Measurements from ENCODE around the gene CCDC57. TPM values are rescaled to one million over a fixed set of nuclear protein-coding genes. Genes with fewer than 3 reads are reported as not detected.

CCDC57 gene
- total and polyA plus RNA-seq, 12 donors, result 7.0 to 34.5 (median 10.7) TPM

GRCh38 chr17:82244413-82245133, 31.9 kb upstream of the CCDC57 start:
- WGBS, 2 donors, result 76 to 79% methylated on average over 39 of the region's 39 CpGs
- TF ChIP-seq CTCF (IDR thresholded peaks at IDR 0.05), result peak in 7 of 9 donors; percentile 37 to 56 (median 48)
- Histone ChIP-seq H3K27ac (no peak overlapping the region), H3K4me1 (peaks cover 49 to 82% (median 69%) of the 10 kb centered on the region in 9 donors), H3K27me3 (no peaks in the 10 kb centered on the region), H3K9me3 (no peaks in the 10 kb centered on the region), H3K36me3 (peaks cover under 1 to 83% (median 52%) of the 10 kb centered on the region in 9 donors), H3K4me3 (no peak overlapping the region)
- intact Hi-C loops (cut with DNase I), result loop anchor here in 4 of 10 donors (5.0 to 10.0 kb wide), 3 partner anchors 50 to 80 kb away; no protein-coding TSS in a partner anchor
- DNase-seq (no peak), ATAC-seq (no peak)

- ATAC-seq, result no peak
- TF ChIP-seq CTCF (IDR thresholded peaks at IDR 0.05), result no peak
- Histone ChIP-seq H3K27me3 (no peaks in the 10 kb centered on the region), H3K4me3 (no peak overlapping the region), H3K27ac (peak overlapping the region in 1 of 10 donors; percentile 84), H3K9me3 (no peaks in the 10 kb centered on the region), H3K4me1 (peaks cover 57 to 89% (median 76%) of the 10 kb centered on the region in 9 donors), H3K36me3 (peaks cover 0 to 83% (median 44%) of the 10 kb centered on the region in 9 donors)
- DNase-seq, result no peak
- intact Hi-C loops (cut with DNase I), result loop anchor here in 4 of 10 donors (5.0 to 10.0 kb wide), 3 partner anchors 51 to 81 kb away; no protein-coding TSS in a partner anchor
- WGBS, 2 donors, result 88 to 89% methylated on average over 19 of the region's 19 CpGs
These were observed 31.2 kb upstream of the CCDC57 start for GRCh38 chr17:82243648-82244412.

- 52 to 53% methylated on average over 29 of the region's 29 CpGs for WGBS, 2 donors
These were observed 30.5 kb upstream of the CCDC57 start for GRCh38 chr17:82242977-82243647.

More at GRCh38 chr17:82242977-82243647, 30.5 kb upstream of the CCDC57 start:
- Histone ChIP-seq H3K4me3 (no peak overlapping the region), H3K36me3 (peaks cover 0 to 83% (median 37%) of the 10 kb centered on the region in 9 donors), H3K27ac (peak overlapping the region in 7 of 10 donors; percentile 17 to 84 (median 79)), H3K4me1 (peaks cover 64 to 93% (median 80%) of the 10 kb centered on the region in 9 donors), H3K9me3 (no peaks in the 10 kb centered on the region), H3K27me3 (no peaks in the 10 kb centered on the region)
- intact Hi-C loops (cut with DNase I), result loop anchor here in 4 of 10 donors (5.0 to 10.0 kb wide), 3 partner anchors 52 to 82 kb away; no protein-coding TSS in a partner anchor
- peak; percentile 67 to 81 for DNase-seq
- TF ChIP-seq CTCF (IDR thresholded peaks at IDR 0.05), result no peak
- ATAC-seq, result peak in 6 of 8 donors; percentile 16 to 37 (median 26)

Data from heart right ventricle (tissue), 16 donors.